Left lung (tissue), 10 donors: ENCODE measurements around the gene PPEF2. TPM values are rescaled to one million over a fixed set of nuclear protein-coding genes. Genes with fewer than 3 reads are reported as not detected.

Experiments
- ATAC-seq: fragments of 200-7000 bp; cut with Tn5 transposase; one replicate; pipeline ENCODE4 v1.9.1; 2020; ENCODE audit warnings: moderate library complexity
- DNase-seq, 4 donors: peaks; one replicate each; pipeline ENCODE4 v3.0.0-alpha.2; 2013 to 2020
- H3K27ac ChIP-seq, 2 donors: fragments of 200-600 bp; sonication (generic) in 1 of 2; one replicate each; pipeline versions ENCODE4 v1.5.0 to v1.8.0; 2020 to 2021
- H3K27me3 ChIP-seq, 2 donors: fragments of 200-600 bp; sonication (generic) in 1 of 2; one replicate each; pipeline versions ENCODE4 v1.5.0 to v1.8.0; 2020 to 2021
- H3K36me3 ChIP-seq, 2 donors: fragments of 200-600 bp; sonication (generic) in 1 of 2; one replicate each; pipeline versions ENCODE4 v1.5.0 to v1.8.0; 2020 to 2021
- H3K4me1 ChIP-seq, 2 donors: fragments of 200-600 bp; one replicate each; pipeline ENCODE4 v1.8.0; 2021
- H3K4me3 ChIP-seq, 2 donors: fragments of 200-600 bp; sonication (generic) in 1 of 2; one replicate each; pipeline versions ENCODE4 v1.5.0 to v1.8.0; 2020 to 2021; ENCODE audit warnings: mild to moderate bottlenecking in 1 of 2
- H3K9me3 ChIP-seq, 2 donors: fragments of 200-600 bp; sonication (generic) in 1 of 2; one replicate each; pipeline versions ENCODE4 v1.5.0 to v1.8.0; 2020 to 2021
- CTCF ChIP-seq, 2 donors: fragments of 200-600 bp; sonication (generic) in 1 of 2; IDR thresholded peaks; one replicate each; pipeline versions ENCODE4 v1.5.0 to v1.8.0; 2021; ENCODE audit warnings: antibody characterized with exemption in 2 of 2
- intact Hi-C, 2 donors: fragments of 100-400 bp; cut with DNase I; formaldehyde crosslinking; loops; one replicate each; pipeline versions ENCODE4 v1.11.2 to v1.14.2; 2022
- polyA plus RNA-seq, 6 donors: library from polyadenylated mRNA; unstranded; fragments of 120-200 nt; gene quantifications; one replicate each; pipeline ENCODE4 v1.2.1, GENCODE V29; 2013; ENCODE audit not compliant: insufficient read length in 6 of 6
- total RNA-seq, 2 donors: library from RNA; stranded (reverse); fragmentation: NEBNext Ultra II Directional; extraction: Animal tissue kit (Norgen Biotek cat#: 25700); gene quantifications; one replicate each; pipeline ENCODE4 v1.2.1, GENCODE V29; 2021
- donor health status: DM: no; HTN: yes; CAD: no.
- donor health status: DM: no; HTN: no; CAD: no.

The PPEF2 gene
- total and polyA plus RNA-seq, 8 donors: 0.06 to 0.54 (median 0.26) TPM; not detected in 4

GRCh38 chr4:75820197-75820596 lies 82.1 kb downstream of the PPEF2 start:
- no peak for DNase-seq
- no peak overlapping the region for H3K27ac ChIP-seq
- H3K36me3 ChIP-seq: peaks cover 0 to 17% of the 10 kb centered on the region in 2 donors
- H3K9me3 ChIP-seq: no peaks in the 10 kb centered on the region
- H3K4me1 ChIP-seq: no peaks in the 10 kb centered on the region
- no peak overlapping the region for H3K4me3 ChIP-seq
- no peak for ATAC-seq
- H3K27me3 ChIP-seq: no peaks in the 10 kb centered on the region
- no peak for TF ChIP-seq CTCF (IDR thresholded peaks at IDR 0.05)
- intact Hi-C loops: no loop called here

DNA sequence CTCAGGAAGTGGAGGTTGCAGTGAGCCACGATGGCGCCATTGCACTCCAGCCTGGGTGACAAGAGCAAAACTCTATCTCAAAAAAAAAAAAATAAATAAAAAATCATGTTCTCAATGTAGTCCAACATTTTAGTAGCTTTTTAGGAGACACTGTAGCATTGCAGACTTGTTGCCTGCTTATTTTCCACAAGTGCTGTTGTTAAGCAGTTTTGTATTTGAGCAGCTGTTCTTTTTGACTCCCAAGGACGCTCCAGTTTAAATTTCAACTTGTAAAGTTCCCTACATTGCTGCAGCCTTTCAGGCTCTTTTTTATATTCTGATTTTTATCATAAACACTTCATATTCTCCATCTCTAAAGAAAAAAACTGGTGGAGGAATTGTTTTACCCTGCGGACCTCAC lies 83.1 kb downstream of the PPEF2 start:
- H3K9me3 ChIP-seq: no peaks in the 10 kb centered on the region
- no peak for ATAC-seq
- peaks cover 0 to 28% of the 10 kb centered on the region in 2 donors for H3K36me3 ChIP-seq
- no peak for TF ChIP-seq CTCF (IDR thresholded peaks at IDR 0.05)
- intact Hi-C loops: no loop called here
- H3K27ac ChIP-seq: no peak overlapping the region
- no peak for DNase-seq
- H3K27me3 ChIP-seq: no peaks in the 10 kb centered on the region
- H3K4me1 ChIP-seq: no peaks in the 10 kb centered on the region
- H3K4me3 ChIP-seq: no peak overlapping the region

DNA sequence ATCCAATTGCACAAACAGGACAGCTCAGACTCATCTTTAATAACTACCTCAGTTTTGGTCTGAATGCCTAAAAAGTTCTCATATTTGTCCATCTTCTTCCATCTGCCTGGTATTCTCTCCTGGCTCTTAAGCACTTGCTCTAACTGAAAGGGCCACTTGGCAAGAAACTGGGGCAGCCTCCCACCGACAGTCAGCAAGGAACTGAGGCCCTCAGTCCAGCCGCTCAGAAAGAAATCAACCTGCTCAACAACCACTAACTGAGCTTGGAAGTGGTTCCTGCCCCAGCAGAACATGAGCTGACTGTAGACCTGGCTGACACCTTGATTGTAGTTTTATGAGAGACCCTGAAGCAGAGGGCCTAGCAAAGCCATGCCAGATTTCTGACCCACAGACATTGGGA lies 84.4 kb downstream of the PPEF2 start:
- Histone ChIP-seq H3K4me3 (no peak overlapping the region), H3K9me3 (no peaks in the 10 kb centered on the region), H3K36me3 (peaks cover 0 to 40% of the 10 kb centered on the region in 2 donors), H3K27me3 (no peaks in the 10 kb centered on the region), H3K27ac (no peak overlapping the region), H3K4me1 (no peaks in the 10 kb centered on the region)
- TF ChIP-seq CTCF (IDR thresholded peaks at IDR 0.05): no peak
- no peak for DNase-seq
- no peak for ATAC-seq
- intact Hi-C loops: no loop called here

Other genes with a start within 250 kb of the PPEF2 start
- gene G3BP2, start 229.0 kb downstream of the PPEF2 start, total RNA-seq: 100 to 1,000 TPM; 105 to 119 TPM
- 100 to 1,000 TPM; 119 to 136 (median 127) TPM for gene G3BP2, start 229.0 kb downstream of the PPEF2 start, polyA plus RNA-seq
- 10 to 100 TPM; 64.2 to 72.0 TPM for gene USO1, start 177.9 kb downstream of the PPEF2 start, total RNA-seq
- gene USO1, start 177.9 kb downstream of the PPEF2 start, polyA plus RNA-seq: 10 to 100 TPM; 67.9 to 86.1 (median 78.3) TPM
- 10 to 100 TPM; 25.1 to 25.9 TPM for gene NAAA, start 38.6 kb upstream of the PPEF2 start, total RNA-seq
- gene NAAA, start 38.6 kb upstream of the PPEF2 start, polyA plus RNA-seq: 10 to 100 TPM in 2 of 6 donors, 1 to 10 TPM in 4; 6.8 to 17.0 (median 8.8) TPM
- 10 to 100 TPM; 26.2 to 35.9 TPM for gene SDAD1, start 88.5 kb upstream of the PPEF2 start, total RNA-seq
- gene SDAD1, start 88.5 kb upstream of the PPEF2 start, polyA plus RNA-seq: 10 to 100 TPM; 32.0 to 37.7 (median 34.4) TPM
- gene CXCL9, start 105.1 kb upstream of the PPEF2 start, total RNA-seq: 1 to 10 TPM; 1.1 to 4.1 TPM
- 1 to 10 TPM in 2 of 6 donors, under 1 TPM in 4; 0.53 to 1.7 (median 0.87) TPM for gene CXCL9, start 105.1 kb upstream of the PPEF2 start, polyA plus RNA-seq
- 10 to 100 TPM in 1 of 2 donors, 1 to 10 TPM in 1; 3.4 to 31.6 TPM for gene CXCL10, start 121.0 kb upstream of the PPEF2 start, total RNA-seq
- gene CXCL10, start 121.0 kb upstream of the PPEF2 start, polyA plus RNA-seq: 1 to 10 TPM in 5 of 6 donors, under 1 TPM in 1; 0.94 to 3.1 (median 1.6) TPM
- gene CXCL11, start 133.6 kb upstream of the PPEF2 start, total RNA-seq: 1 to 10 TPM in 1 of 2 donors, under 1 TPM in 1; 0.41 to 1.9 TPM
- gene CXCL11, start 133.6 kb upstream of the PPEF2 start, polyA plus RNA-seq: under 1 TPM in 5 of 6 donors, not detected in 1; 0.08 to 0.44 (median 0.21) TPM
- not detected for gene ART3, start 172.3 kb upstream of the PPEF2 start, total RNA-seq
- under 1 TPM; 0.15 to 0.62 (median 0.36) TPM for gene ART3, start 172.3 kb upstream of the PPEF2 start, polyA plus RNA-seq
- 10 to 100 TPM; 26.8 to 36.2 TPM for gene NUP54, start 245.9 kb upstream of the PPEF2 start, total RNA-seq
- gene NUP54, start 245.9 kb upstream of the PPEF2 start, polyA plus RNA-seq: 100 to 1,000 TPM in 2 of 6 donors, 10 to 100 TPM in 4; 81.5 to 118 (median 93.1) TPM